ENCODE measurements around the gene CAPSL.

DNA sequence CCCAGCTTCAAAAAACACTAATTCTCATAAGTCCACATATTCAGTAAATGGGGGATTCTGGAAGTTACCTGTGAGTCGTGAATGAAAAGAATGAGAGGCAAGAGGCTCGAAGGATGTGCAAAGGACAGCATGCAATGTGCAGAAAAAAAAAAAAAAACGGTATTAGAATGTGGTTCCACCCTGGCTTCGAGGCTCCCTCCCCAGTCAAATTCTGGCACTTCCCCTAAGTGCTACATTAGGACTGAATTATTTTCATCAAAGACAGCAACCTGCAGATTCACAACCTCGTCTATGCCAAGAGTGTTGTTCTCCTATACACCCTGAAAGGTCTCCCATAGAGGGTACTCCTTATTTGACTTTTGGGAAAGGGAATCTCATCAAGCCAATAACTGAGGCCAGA is 16.5 kb downstream of the CAPSL start:
- TF ChIP-seq, protein P1, sequence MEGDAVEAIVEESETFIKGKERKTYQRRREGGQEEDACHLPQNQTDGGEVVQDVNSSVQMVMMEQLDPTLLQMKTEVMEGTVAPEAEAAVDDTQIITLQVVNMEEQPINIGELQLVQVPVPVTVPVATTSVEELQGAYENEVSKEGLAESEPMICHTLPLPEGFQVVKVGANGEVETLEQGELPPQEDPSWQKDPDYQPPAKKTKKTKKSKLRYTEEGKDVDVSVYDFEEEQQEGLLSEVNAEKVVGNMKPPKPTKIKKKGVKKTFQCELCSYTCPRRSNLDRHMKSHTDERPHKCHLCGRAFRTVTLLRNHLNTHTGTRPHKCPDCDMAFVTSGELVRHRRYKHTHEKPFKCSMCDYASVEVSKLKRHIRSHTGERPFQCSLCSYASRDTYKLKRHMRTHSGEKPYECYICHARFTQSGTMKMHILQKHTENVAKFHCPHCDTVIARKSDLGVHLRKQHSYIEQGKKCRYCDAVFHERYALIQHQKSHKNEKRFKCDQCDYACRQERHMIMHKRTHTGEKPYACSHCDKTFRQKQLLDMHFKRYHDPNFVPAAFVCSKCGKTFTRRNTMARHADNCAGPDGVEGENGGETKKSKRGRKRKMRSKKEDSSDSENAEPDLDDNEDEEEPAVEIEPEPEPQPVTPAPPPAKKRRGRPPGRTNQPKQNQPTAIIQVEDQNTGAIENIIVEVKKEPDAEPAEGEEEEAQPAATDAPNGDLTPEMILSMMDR (conservative IDR thresholded peaks at IDR 0.05 in 1 of 2, IDR thresholded peaks at IDR 0.05 in 1 of 2; ENCODE audit: extremely low read depth in 1 of 2, insufficient read depth in 1 of 2, low read depth in 1 of 2, low read length in 2 of 2), result no peak
- TF ChIP-seq EZH2 (IDR thresholded peaks at IDR 0.05; ENCODE audit: borderline replicate concordance, low read length), result no peak

Measured in mammary epithelial cell (primary cell).